IMR-90 (cell line): Measurements from ENCODE around the gene NUDT5. TPM values are rescaled to one million over a fixed set of nuclear protein-coding genes. Genes with fewer than 3 reads are reported as not detected.

Source experiments
- ATAC-seq: fragments of 200-7000 bp; cut with Tn5 transposase; 2 replicates; pipeline ENCODE4 v1.9.1; 2020; ENCODE audit warnings: low read depth, mild to moderate bottlenecking, moderate library complexity
- BruUV-seq: library from RNA; stranded (reverse); fragments of 400-500 nt; replicated peaks from 2 replicates; lab custom pipeline; 2021; lab: Mats Ljungman, UMichigan
- CTCF ChIA-PET: fragments of 300-600 bp; formaldehyde crosslinking; extraction: SDS; loops from one replicate; lab custom pipeline; 2021; ENCODE audit warnings: antibody characterized with exemption; lab: Yijun Ruan, JAX
- POLR2A ChIA-PET: fragments of 300-600 bp; sonication (Branson Sonifier 250); formaldehyde crosslinking; loops from one replicate; lab custom pipeline; 2022; ENCODE audit warnings: antibody characterized with exemption; ENCODE audit not compliant: unreplicated experiment; lab: Charles Lee
- DNase-seq: peaks from one replicate; pipeline ENCODE4 v3.0.0; 2013
- H2AFZ ChIP-seq: replicated peaks from 2 replicates; pipeline ENCODE3; 2013; ENCODE audit warnings: low read length, mild to moderate bottlenecking; ENCODE audit not compliant: poor library complexity
- H2AK5ac ChIP-seq: 2 replicates; pipeline ENCODE4 v1.6.1; 2013; ENCODE audit warnings: low read depth, low read length, inconsistent platforms
- H2AK9ac ChIP-seq: replicated peaks from 2 replicates; pipeline ENCODE3; 2013; ENCODE audit warnings: mild to moderate bottlenecking, low read depth, low read length, moderate library complexity; ENCODE audit not compliant: poor library complexity
- H2BK120ac ChIP-seq: 2 replicates; pipeline ENCODE4 v1.6.1; 2013; ENCODE audit warnings: low read depth, low read length, inconsistent platforms
- H2BK15ac ChIP-seq: 3 replicates; pipeline ENCODE4 v1.6.1; 2013; ENCODE audit warnings: low read depth, low read length, inconsistent platforms
- H2BK20ac ChIP-seq: 2 replicates; pipeline ENCODE4 v1.6.1; 2013; ENCODE audit warnings: low read depth, mild to moderate bottlenecking, inconsistent platforms, low read length, moderate library complexity
- H2BK5ac ChIP-seq: 2 replicates; pipeline ENCODE4 v1.6.1; 2013; ENCODE audit warnings: mild to moderate bottlenecking, low read depth, low read length, inconsistent platforms; ENCODE audit not compliant: poor library complexity, severe bottlenecking
- H3K14ac ChIP-seq: replicated peaks from 2 replicates; pipeline ENCODE4 v1.6.1; 2013; ENCODE audit warnings: low read depth, low read length, inconsistent platforms
- H3K18ac ChIP-seq: 2 replicates; pipeline ENCODE4 v1.6.1; 2013; ENCODE audit warnings: low read depth, low read length, control low read depth
- H3K23ac ChIP-seq: 2 replicates; pipeline ENCODE4 v1.6.1; 2013; ENCODE audit warnings: low read depth, low read length, inconsistent platforms
- H3K27ac ChIP-seq: 2 replicates; pipeline ENCODE4 v1.5.1; 2013; ENCODE audit warnings: mild to moderate bottlenecking, control low read depth, low read length; ENCODE audit not compliant: insufficient read depth
- H3K27me3 ChIP-seq: 2 replicates; pipeline ENCODE4 v1.6.1; 2013; ENCODE audit warnings: low read length; ENCODE audit not compliant: control insufficient read depth, insufficient read depth
- H3K36me3 ChIP-seq: 2 replicates; pipeline ENCODE4 v1.6.1; 2013; ENCODE audit warnings: low read length, mixed read lengths; ENCODE audit not compliant: control insufficient read depth, insufficient read depth
- H3K4ac ChIP-seq: 2 replicates; pipeline ENCODE4 v1.6.1; 2013; ENCODE audit warnings: low read depth, low read length, inconsistent platforms
- H3K4me1 ChIP-seq: 2 replicates; pipeline ENCODE4 v1.6.1; 2013; ENCODE audit warnings: low read length, mixed read lengths; ENCODE audit not compliant: control insufficient read depth, insufficient read depth
- H3K4me2 ChIP-seq: 2 replicates; pipeline ENCODE4 v1.6.1; 2013; ENCODE audit warnings: low read depth, mild to moderate bottlenecking, control low read depth, low read length, moderate library complexity
- H3K4me3 ChIP-seq: 2 replicates; pipeline ENCODE4 v1.5.1; 2013; ENCODE audit warnings: low read depth, mild to moderate bottlenecking, control low read depth, low read length, moderate library complexity; ENCODE audit not compliant: insufficient read depth
- H3K56ac ChIP-seq: 2 replicates; pipeline ENCODE4 v1.6.1; 2013; ENCODE audit warnings: low read length, inconsistent platforms; ENCODE audit not compliant: insufficient read depth; ENCODE audit errors: extremely low read depth
- H3K79me1 ChIP-seq, 2 experiments: 2 replicates each; pipeline ENCODE4 v1.6.1; 2013; ENCODE audit warnings: low read length in 2 of 2, inconsistent platforms in 1 of 2, low read depth in 1 of 2
- H3K9ac ChIP-seq: 2 replicates; pipeline ENCODE4 v1.6.1; 2013; ENCODE audit warnings: low read depth, low read length, control low read depth
- H3K9me1 ChIP-seq: 2 replicates; pipeline ENCODE4 v1.6.1; 2013; ENCODE audit warnings: low read length, inconsistent platforms; ENCODE audit not compliant: insufficient read depth
- H3K9me3 ChIP-seq: 2 replicates; pipeline ENCODE4 v1.6.1; 2013; ENCODE audit warnings: low read length; ENCODE audit not compliant: control insufficient read depth, insufficient read depth
- H4K20me1 ChIP-seq: 2 replicates; pipeline ENCODE4 v1.6.1; 2013; ENCODE audit warnings: low read length, inconsistent platforms; ENCODE audit not compliant: insufficient read depth
- H4K5ac ChIP-seq: 2 replicates; pipeline ENCODE4 v1.6.1; 2013; ENCODE audit warnings: mild to moderate bottlenecking, low read depth, low read length, control low read depth
- H4K8ac ChIP-seq, 2 experiments: 2 replicates each; pipeline ENCODE4 v1.6.1; 2013; ENCODE audit warnings: low read depth in 2 of 2, low read length in 2 of 2, control low read depth in 1 of 2, inconsistent platforms in 1 of 2
- H4K91ac ChIP-seq: 2 replicates; pipeline ENCODE4 v1.6.1; 2013; ENCODE audit warnings: low read depth, low read length, inconsistent platforms; ENCODE audit not compliant: insufficient read depth
- CEBPB ChIP-seq: IDR thresholded peaks from 2 replicates; pipeline ENCODE4 v1.6.1; 2012; ENCODE audit warnings: low read depth, low read length, improper control_type of control experiment
- MXI1 ChIP-seq: IDR thresholded peaks from 2 replicates; pipeline ENCODE4 v1.6.1; 2012; ENCODE audit warnings: low read depth, mild to moderate bottlenecking, low read length, moderate library complexity, borderline replicate concordance
- WGBS, 2 experiments: methylation state at CpG; one replicate each; pipeline versions ENCODE4 v1.1.5 to v1.1.7; 2013; ENCODE audit warnings: missing lambda C conversion rate in 2 of 2; ENCODE audit not compliant: insufficient read length in 1 of 2; ENCODE audit errors: extremely low coverage in 2 of 2; 5-methylcytosine and 5-hydroxymethylcytosine counted together
- dilution Hi-C: fragments of 300-500 bp; cut with HindIII; formaldehyde crosslinking; loops from one replicate; pipeline ENCODE4 v1.14.3; 2018; ENCODE audit warnings: low sequenced_read_pairs; ENCODE audit not compliant: unreplicated experiment
- in situ Hi-C: fragments of 300-500 bp; cut with MboI; formaldehyde crosslinking; loops from 3 replicates; pipeline ENCODE4 v1.14.3; 2019; ENCODE audit warnings: low sequenced_read_pairs, inconsistent platforms, mixed read lengths
- intact Hi-C: fragments of 100-400 bp; cut with micrococcal nuclease; formaldehyde crosslinking; loops from 2 replicates; pipeline ENCODE4 v1.10.0; 2022
- polyA plus RNA-seq, 3 experiments: library from polyadenylated mRNA; depleted of rRNA; stranded (reverse); fragments of >200 nt; gene quantifications; 2 replicates each; pipeline ENCODE4 v1.2.3, GENCODE V29; 2012; ENCODE audit warnings: low replicate concordance in 1 of 3
- total RNA-seq: library from RNA; depleted of rRNA; stranded (reverse); fragments of >200 nt; gene quantifications from 2 replicates; pipeline ENCODE4 v1.2.3, GENCODE V29; 2012
- TF ChIP-seq, protein P1 (sequence below): fragments of 150-350 bp; IDR thresholded peaks from 2 replicates; pipeline ENCODE4 v1.6.1; 2016; ENCODE audit warnings: low read depth, mild to moderate bottlenecking, low read length, moderate library complexity, borderline replicate concordance

Gene NUDT5
- total and polyA plus RNA-seq, 2 of the 4 experiments (the other 2 are of a cell fraction), result 70.1 to 74.6 TPM

DNA sequence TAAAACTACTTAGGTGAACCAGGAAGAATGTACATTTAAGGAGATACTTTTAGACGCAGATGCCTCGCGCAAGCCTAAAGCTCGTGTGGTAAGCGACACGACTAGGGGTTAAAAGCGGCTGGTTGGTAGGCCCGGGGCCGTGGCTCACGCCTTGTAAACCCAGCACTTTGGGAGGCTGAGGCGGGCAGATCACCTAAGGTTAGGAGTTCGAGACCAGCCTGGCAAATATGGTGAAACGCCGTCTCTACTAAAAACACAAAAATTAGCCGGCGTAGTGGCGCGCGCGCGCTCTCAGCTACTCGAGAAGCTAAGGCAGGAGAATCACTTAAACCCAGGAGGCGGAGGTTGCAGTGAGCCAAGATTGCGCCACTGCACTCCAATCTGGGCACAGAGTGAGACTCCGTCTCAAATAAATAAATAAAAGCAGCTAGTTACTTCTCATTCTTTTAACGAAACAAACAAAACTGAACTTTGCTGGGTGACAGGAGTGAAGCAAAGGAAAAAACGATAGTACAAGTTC lies 879 bp downstream of the NUDT5 start:
- peak; percentile 39 for ATAC-seq
- Histone ChIP-seq H3K27ac (peak overlapping the region; percentile 91), H4K20me1 (peaks cover 15% of the 10 kb centered on the region; the same call in 1 of the 2 replicates), H2BK20ac (no peak overlapping the region), H3K14ac (peak overlapping the region; percentile 97), H2AFZ (peak overlapping the region; percentile 45), H3K4me3 (peak overlapping the region; percentile 86), H4K8ac (peak overlapping the region; percentile 93 to 97), H3K4me2 (peak overlapping the region; percentile 90), H3K9me3 (no peaks in the 10 kb centered on the region), H2BK5ac (peak overlapping the region; percentile 81), H3K23ac (peak overlapping the region; percentile 98), H3K18ac (peak overlapping the region; percentile 50), H3K9me1 (peaks cover 5% of the 10 kb centered on the region; the same call in 1 of the 2 replicates), H3K36me3 (peaks cover 6% of the 10 kb centered on the region; the same call in 1 of the 2 replicates), H3K56ac (peak overlapping the region; percentile 90; the same call in 1 of the 2 replicates), H3K9ac (peak overlapping the region; percentile 84), H4K91ac (no peak overlapping the region), H2AK5ac (no peak overlapping the region), H2AK9ac (no peak overlapping the region), H2BK120ac (no peak overlapping the region), H2BK15ac (no peak overlapping the region), H3K79me1 (peaks cover 15 to 67% of the 10 kb centered on the region in 2 experiments), H3K4me1 (peaks cover 7% of the 10 kb centered on the region; the same call in 1 of the 2 replicates), H3K27me3 (no peaks in the 10 kb centered on the region), H4K5ac (peak overlapping the region; percentile 64), H3K4ac (peak overlapping the region; percentile 97)
- ChIA-PET POLR2A (interaction anchor here (1.0 kb wide), 1 partner anchor 15 kb away, joined by 3 read pairs; no protein-coding TSS in a partner anchor), CTCF (no interaction called here)
- no CpG with 5 or more reads among the region's 27 CpGs for WGBS, 2 experiments
- TF ChIP-seq CEBPB, result peak; percentile 84
- TF ChIP-seq, protein P1, sequence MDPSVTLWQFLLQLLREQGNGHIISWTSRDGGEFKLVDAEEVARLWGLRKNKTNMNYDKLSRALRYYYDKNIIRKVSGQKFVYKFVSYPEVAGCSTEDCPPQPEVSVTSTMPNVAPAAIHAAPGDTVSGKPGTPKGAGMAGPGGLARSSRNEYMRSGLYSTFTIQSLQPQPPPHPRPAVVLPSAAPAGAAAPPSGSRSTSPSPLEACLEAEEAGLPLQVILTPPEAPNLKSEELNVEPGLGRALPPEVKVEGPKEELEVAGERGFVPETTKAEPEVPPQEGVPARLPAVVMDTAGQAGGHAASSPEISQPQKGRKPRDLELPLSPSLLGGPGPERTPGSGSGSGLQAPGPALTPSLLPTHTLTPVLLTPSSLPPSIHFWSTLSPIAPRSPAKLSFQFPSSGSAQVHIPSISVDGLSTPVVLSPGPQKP, result no peak
- TF ChIP-seq MXI1, result peak; percentile 9; the same call in 1 of the 2 replicates
- DNase-seq, result peak; percentile 31
- dilution Hi-C loops (no loop called here), intact Hi-C loops (loop anchor here (5.0 kb wide), 2 partner anchors 517 to 882 kb away; no protein-coding TSS in a partner anchor), in situ Hi-C loops (no loop called here)
- BruUV-seq, result no TSS peak
